ENCODE results near the gene HOXC12.

Gene HOXC12

GRCh38 chr12:53972152-53972702 lies 17.5 kb downstream of the HOXC12 start (continued):
- TF ChIP-seq ZNF169 (tag by site-specific recombination; IDR thresholded peaks at IDR 0.05) (no peak), ZNF112 (tag by site-specific recombination; IDR thresholded peaks at IDR 0.05) (no peak), ZNF670 (tag by site-specific recombination; IDR thresholded peaks at IDR 0.05; ENCODE audit: low read depth) (no peak), ZNF394 (tag by site-specific recombination; IDR thresholded peaks at IDR 0.05; ENCODE audit: borderline replicate concordance) (peak; percentile 55; the same call in 1 of the 2 replicates), ZNF596 (tag by site-specific recombination; IDR thresholded peaks at IDR 0.05) (no peak), ZNF174 (tag by site-specific recombination; IDR thresholded peaks at IDR 0.05) (no peak), KLF7 (tag by site-specific recombination; IDR thresholded peaks at IDR 0.05; ENCODE audit: borderline replicate concordance) (no peak), ZNF37A (tag by site-specific recombination; IDR thresholded peaks at IDR 0.05) (no peak), ZNF311 (tag by site-specific recombination; IDR thresholded peaks at IDR 0.05; ENCODE audit: borderline replicate concordance) (no peak)

DNA sequence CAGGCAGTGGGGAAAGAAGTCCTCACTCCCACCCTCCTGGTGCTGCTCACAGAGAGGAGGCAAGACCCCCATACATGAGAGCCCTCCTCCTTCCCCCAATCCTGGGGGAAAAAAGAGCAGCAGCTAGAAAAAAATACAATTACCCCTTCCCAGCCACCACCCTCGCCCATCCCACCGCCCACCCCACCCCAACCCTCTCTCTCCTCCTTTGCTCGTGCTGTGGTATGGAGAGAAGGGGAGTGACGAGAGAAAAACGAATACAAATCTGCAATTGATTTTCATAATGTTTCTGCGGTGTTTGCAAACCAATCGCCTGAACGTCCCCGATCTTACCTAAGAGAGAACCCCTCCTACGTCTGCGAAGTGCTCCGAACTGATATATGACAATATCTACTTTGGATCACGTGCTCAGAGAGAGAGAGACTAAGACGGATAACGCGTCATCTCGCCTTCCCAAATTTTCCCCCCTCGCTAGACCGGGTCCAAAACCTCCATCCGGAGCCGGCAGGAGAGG lies 18.1 kb downstream of the HOXC12 start, which contains the start of gene HOXC11:
Gene HOXC11, plus strand, starts transcription at position 405 of the 514 bp plus-strand sequence. CDS start 116 bp downstream, outside the sequence.
- peaks cover 62% of the 10 kb centered on the region for H3K4me1 ChIP-seq (ENCODE audit: control insufficient read depth, insufficient read depth, low read length)
- H3K27ac ChIP-seq (ENCODE audit: extremely low read depth, low read depth, low read length) = peak within 1 kb of the TSS; percentile 97
- no peaks in the 10 kb centered on the region for H3K9me3 ChIP-seq (ENCODE audit: control insufficient read depth, insufficient read depth, low read depth, low read length)
- POLR2A ChIA-PET = interaction anchor here (0.6 kb wide), 1 partner anchor 381 kb away, joined by 5 read pairs; no protein-coding TSS in a partner anchor
- H3K36me3 ChIP-seq (ENCODE audit: control insufficient read depth in 2 of 2, insufficient read depth in 1 of 2, low read length in 2 of 2) = no peaks in the 10 kb centered on the region
- peak within 1 kb of the TSS; percentile 38 for H3K4me3 ChIP-seq (ENCODE audit: low read depth, low read length)
- CTCF ChIA-PET = interaction anchor here (0.6 to 1.5 kb wide), 3 partner anchors 12 to 362 kb away, joined by 3 to 6 read pairs (median 4); partner anchors contain the start of gene HOXC10
- TF ChIP-seq, protein P1, sequence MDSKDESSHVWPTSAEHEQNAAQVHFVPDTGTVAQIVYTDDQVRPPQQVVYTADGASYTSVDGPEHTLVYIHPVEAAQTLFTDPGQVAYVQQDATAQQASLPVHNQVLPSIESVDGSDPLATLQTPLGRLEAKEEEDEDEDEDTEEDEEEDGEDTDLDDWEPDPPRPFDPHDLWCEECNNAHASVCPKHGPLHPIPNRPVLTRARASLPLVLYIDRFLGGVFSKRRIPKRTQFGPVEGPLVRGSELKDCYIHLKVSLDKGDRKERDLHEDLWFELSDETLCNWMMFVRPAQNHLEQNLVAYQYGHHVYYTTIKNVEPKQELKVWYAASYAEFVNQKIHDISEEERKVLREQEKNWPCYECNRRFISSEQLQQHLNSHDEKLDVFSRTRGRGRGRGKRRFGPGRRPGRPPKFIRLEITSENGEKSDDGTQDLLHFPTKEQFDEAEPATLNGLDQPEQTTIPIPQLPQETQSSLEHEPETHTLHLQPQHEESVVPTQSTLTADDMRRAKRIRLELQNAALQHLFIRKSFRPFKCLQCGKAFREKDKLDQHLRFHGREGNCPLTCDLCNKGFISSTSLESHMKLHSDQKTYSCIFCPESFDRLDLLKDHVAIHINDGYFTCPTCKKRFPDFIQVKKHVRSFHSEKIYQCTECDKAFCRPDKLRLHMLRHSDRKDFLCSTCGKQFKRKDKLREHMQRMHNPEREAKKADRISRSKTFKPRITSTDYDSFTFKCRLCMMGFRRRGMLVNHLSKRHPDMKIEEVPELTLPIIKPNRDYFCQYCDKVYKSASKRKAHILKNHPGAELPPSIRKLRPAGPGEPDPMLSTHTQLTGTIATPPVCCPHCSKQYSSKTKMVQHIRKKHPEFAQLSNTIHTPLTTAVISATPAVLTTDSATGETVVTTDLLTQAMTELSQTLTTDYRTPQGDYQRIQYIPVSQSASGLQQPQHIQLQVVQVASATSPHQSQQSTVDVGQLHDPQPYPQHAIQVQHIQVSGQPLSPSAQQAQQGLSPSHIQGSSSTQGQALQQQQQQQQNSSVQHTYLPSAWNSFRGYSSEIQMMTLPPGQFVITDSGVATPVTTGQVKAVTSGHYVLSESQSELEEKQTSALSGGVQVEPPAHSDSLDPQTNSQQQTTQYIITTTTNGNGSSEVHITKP (tag by site-specific recombination; IDR thresholded peaks at IDR 0.05) = peak; percentile 50
- TF ChIP-seq ZNF692 (tag by site-specific recombination; IDR thresholded peaks at IDR 0.05) (no peak), FEZF1 (tag by site-specific recombination; IDR thresholded peaks at IDR 0.05) (no peak), ZNF558 (tag by site-specific recombination; IDR thresholded peaks at IDR 0.05) (no peak), ZFP41 (tag by site-specific recombination; IDR thresholded peaks at IDR 0.05; ENCODE audit: borderline replicate concordance) (no peak), ZFP3 (tag by site-specific recombination; IDR thresholded peaks at IDR 0.05; ENCODE audit: low read depth) (no peak), PRDM2 (tag by site-specific recombination; IDR thresholded peaks at IDR 0.05; ENCODE audit: borderline replicate concordance) (no peak), SP3 (tag by site-specific recombination; IDR thresholded peaks at IDR 0.05) (peak; percentile 31; the same call in 1 of the 2 replicates), ZNF549 (tag by site-specific recombination; IDR thresholded peaks at IDR 0.05) (no peak), ZNF366 (tag by site-specific recombination; conservative IDR thresholded peaks at IDR 0.05) (peak; percentile 62; the same call in 1 of the 2 replicates), ZNF2 (tag by site-specific recombination; IDR thresholded peaks at IDR 0.05) (no peak), ZNF596 (tag by site-specific recombination; IDR thresholded peaks at IDR 0.05) (peak; percentile 54; the same call in 1 of the 2 replicates), EGR2 (tag by site-specific recombination; IDR thresholded peaks at IDR 0.05; ENCODE audit: low read depth) (0 out of 2 replicates have a peak, but pooled peaks have one; percentile 51), KLF1 (tag by site-specific recombination; IDR thresholded peaks at IDR 0.05) (peak; percentile 38; the same call in 1 of the 2 replicates), ZNF19 (tag by site-specific recombination; IDR thresholded peaks at IDR 0.05; ENCODE audit: low read depth) (no peak)
- TF ChIP-seq, protein P2, sequence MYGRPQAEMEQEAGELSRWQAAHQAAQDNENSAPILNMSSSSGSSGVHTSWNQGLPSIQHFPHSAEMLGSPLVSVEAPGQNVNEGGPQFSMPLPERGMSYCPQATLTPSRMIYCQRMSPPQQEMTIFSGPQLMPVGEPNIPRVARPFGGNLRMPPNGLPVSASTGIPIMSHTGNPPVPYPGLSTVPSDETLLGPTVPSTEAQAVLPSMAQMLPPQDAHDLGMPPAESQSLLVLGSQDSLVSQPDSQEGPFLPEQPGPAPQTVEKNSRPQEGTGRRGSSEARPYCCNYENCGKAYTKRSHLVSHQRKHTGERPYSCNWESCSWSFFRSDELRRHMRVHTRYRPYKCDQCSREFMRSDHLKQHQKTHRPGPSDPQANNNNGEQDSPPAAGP (tag by site-specific recombination; IDR thresholded peaks at IDR 0.05) = peak; percentile 10; the same call in 1 of the 2 replicates

All from HEK293 (cell line).